Measurements from ENCODE around the gene HOXA11. TPM values are rescaled to one million over a fixed set of nuclear protein-coding genes. Genes with fewer than 3 reads are reported as not detected.

HOXA11 gene
- total and polyA plus RNA-seq, 10 of the 15 experiments (the other 5 are each of a cell fraction or from before 2014, with no cell fraction given), result not detected

GRCh38 chr7:27150568-27151340 lies 34.3 kb downstream of the HOXA11 start (continued):
- TF ChIP-seq, protein P1, sequence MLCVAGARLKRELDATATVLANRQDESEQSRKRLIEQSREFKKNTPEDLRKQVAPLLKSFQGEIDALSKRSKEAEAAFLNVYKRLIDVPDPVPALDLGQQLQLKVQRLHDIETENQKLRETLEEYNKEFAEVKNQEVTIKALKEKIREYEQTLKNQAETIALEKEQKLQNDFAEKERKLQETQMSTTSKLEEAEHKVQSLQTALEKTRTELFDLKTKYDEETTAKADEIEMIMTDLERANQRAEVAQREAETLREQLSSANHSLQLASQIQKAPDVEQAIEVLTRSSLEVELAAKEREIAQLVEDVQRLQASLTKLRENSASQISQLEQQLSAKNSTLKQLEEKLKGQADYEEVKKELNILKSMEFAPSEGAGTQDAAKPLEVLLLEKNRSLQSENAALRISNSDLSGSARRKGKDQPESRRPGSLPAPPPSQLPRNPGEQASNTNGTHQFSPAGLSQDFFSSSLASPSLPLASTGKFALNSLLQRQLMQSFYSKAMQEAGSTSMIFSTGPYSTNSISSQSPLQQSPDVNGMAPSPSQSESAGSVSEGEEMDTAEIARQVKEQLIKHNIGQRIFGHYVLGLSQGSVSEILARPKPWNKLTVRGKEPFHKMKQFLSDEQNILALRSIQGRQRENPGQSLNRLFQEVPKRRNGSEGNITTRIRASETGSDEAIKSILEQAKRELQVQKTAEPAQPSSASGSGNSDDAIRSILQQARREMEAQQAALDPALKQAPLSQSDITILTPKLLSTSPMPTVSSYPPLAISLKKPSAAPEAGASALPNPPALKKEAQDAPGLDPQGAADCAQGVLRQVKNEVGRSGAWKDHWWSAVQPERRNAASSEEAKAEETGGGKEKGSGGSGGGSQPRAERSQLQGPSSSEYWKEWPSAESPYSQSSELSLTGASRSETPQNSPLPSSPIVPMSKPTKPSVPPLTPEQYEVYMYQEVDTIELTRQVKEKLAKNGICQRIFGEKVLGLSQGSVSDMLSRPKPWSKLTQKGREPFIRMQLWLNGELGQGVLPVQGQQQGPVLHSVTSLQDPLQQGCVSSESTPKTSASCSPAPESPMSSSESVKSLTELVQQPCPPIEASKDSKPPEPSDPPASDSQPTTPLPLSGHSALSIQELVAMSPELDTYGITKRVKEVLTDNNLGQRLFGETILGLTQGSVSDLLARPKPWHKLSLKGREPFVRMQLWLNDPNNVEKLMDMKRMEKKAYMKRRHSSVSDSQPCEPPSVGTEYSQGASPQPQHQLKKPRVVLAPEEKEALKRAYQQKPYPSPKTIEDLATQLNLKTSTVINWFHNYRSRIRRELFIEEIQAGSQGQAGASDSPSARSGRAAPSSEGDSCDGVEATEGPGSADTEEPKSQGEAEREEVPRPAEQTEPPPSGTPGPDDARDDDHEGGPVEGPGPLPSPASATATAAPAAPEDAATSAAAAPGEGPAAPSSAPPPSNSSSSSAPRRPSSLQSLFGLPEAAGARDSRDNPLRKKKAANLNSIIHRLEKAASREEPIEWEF (IDR thresholded peaks at IDR 0.05; ENCODE audit: insufficient replicate concordance, low read depth, low read length), result no peak
- TF ChIP-seq MTA2 (IDR thresholded peaks at IDR 0.05; ENCODE audit: low read depth), result no peak
- TF ChIP-seq, protein P2, sequence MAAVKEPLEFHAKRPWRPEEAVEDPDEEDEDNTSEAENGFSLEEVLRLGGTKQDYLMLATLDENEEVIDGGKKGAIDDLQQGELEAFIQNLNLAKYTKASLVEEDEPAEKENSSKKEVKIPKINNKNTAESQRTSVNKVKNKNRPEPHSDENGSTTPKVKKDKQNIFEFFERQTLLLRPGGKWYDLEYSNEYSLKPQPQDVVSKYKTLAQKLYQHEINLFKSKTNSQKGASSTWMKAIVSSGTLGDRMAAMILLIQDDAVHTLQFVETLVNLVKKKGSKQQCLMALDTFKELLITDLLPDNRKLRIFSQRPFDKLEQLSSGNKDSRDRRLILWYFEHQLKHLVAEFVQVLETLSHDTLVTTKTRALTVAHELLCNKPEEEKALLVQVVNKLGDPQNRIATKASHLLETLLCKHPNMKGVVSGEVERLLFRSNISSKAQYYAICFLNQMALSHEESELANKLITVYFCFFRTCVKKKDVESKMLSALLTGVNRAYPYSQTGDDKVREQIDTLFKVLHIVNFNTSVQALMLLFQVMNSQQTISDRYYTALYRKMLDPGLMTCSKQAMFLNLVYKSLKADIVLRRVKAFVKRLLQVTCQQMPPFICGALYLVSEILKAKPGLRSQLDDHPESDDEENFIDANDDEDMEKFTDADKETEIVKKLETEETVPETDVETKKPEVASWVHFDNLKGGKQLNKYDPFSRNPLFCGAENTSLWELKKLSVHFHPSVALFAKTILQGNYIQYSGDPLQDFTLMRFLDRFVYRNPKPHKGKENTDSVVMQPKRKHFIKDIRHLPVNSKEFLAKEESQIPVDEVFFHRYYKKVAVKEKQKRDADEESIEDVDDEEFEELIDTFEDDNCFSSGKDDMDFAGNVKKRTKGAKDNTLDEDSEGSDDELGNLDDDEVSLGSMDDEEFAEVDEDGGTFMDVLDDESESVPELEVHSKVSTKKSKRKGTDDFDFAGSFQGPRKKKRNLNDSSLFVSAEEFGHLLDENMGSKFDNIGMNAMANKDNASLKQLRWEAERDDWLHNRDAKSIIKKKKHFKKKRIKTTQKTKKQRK (IDR thresholded peaks at IDR 0.05; ENCODE audit: low read depth, low read length), result no peak
- peak; percentile 51; the same call in 1 of the 2 replicates for TF ChIP-seq YY1 (IDR thresholded peaks at IDR 0.05; ENCODE audit: low read depth, low read length)
- TF ChIP-seq POU2F2 (IDR thresholded peaks at IDR 0.05; ENCODE audit: borderline replicate concordance, low read depth, low read length), result peak; percentile 65; the same call in 1 of the 3 replicates
- TF ChIP-seq HDGF (IDR thresholded peaks at IDR 0.05), result no peak
- TF ChIP-seq, protein P3, sequence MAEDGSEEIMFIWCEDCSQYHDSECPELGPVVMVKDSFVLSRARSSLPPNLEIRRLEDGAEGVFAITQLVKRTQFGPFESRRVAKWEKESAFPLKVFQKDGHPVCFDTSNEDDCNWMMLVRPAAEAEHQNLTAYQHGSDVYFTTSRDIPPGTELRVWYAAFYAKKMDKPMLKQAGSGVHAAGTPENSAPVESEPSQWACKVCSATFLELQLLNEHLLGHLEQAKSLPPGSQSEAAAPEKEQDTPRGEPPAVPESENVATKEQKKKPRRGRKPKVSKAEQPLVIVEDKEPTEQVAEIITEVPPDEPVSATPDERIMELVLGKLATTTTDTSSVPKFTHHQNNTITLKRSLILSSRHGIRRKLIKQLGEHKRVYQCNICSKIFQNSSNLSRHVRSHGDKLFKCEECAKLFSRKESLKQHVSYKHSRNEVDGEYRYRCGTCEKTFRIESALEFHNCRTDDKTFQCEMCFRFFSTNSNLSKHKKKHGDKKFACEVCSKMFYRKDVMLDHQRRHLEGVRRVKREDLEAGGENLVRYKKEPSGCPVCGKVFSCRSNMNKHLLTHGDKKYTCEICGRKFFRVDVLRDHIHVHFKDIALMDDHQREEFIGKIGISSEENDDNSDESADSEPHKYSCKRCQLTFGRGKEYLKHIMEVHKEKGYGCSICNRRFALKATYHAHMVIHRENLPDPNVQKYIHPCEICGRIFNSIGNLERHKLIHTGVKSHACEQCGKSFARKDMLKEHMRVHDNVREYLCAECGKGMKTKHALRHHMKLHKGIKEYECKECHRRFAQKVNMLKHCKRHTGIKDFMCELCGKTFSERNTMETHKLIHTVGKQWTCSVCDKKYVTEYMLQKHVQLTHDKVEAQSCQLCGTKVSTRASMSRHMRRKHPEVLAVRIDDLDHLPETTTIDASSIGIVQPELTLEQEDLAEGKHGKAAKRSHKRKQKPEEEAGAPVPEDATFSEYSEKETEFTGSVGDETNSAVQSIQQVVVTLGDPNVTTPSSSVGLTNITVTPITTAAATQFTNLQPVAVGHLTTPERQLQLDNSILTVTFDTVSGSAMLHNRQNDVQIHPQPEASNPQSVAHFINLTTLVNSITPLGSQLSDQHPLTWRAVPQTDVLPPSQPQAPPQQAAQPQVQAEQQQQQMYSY (CRISPR knock-in tag; IDR thresholded peaks at IDR 0.05), result no peak
- TF ChIP-seq, protein P4, sequence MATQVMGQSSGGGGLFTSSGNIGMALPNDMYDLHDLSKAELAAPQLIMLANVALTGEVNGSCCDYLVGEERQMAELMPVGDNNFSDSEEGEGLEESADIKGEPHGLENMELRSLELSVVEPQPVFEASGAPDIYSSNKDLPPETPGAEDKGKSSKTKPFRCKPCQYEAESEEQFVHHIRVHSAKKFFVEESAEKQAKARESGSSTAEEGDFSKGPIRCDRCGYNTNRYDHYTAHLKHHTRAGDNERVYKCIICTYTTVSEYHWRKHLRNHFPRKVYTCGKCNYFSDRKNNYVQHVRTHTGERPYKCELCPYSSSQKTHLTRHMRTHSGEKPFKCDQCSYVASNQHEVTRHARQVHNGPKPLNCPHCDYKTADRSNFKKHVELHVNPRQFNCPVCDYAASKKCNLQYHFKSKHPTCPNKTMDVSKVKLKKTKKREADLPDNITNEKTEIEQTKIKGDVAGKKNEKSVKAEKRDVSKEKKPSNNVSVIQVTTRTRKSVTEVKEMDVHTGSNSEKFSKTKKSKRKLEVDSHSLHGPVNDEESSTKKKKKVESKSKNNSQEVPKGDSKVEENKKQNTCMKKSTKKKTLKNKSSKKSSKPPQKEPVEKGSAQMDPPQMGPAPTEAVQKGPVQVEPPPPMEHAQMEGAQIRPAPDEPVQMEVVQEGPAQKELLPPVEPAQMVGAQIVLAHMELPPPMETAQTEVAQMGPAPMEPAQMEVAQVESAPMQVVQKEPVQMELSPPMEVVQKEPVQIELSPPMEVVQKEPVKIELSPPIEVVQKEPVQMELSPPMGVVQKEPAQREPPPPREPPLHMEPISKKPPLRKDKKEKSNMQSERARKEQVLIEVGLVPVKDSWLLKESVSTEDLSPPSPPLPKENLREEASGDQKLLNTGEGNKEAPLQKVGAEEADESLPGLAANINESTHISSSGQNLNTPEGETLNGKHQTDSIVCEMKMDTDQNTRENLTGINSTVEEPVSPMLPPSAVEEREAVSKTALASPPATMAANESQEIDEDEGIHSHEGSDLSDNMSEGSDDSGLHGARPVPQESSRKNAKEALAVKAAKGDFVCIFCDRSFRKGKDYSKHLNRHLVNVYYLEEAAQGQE (IDR thresholded peaks at IDR 0.05; ENCODE audit: low read depth, low read length), result peak; percentile 69
- TF ChIP-seq FOXM1 (IDR thresholded peaks at IDR 0.05; ENCODE audit: low read depth, low read length), result no peak
- TF ChIP-seq PKNOX1 (IDR thresholded peaks at IDR 0.05), result peak; percentile 63
